Coronary artery (tissue), 2 donors: ENCODE results near the gene ENOX1.

ENCODE experiments used
- DNase-seq: peaks from one replicate; pipeline ENCODE4 v3.0.0-alpha.2; 2017; ENCODE audit warnings: low spot score
- H3K27ac ChIP-seq, 2 donors: fragments of 200-600 bp; sonication (generic); one replicate each; pipeline ENCODE4 v1.5.1; 2016 to 2019
- H3K4me3 ChIP-seq: fragments of 200-600 bp; sonication (generic); 2 replicates; pipeline ENCODE4 v1.5.1; 2016; ENCODE audit warnings: mild to moderate bottlenecking, moderate library complexity
- CTCF ChIP-seq: fragments of 200-600 bp; sonication (generic); IDR thresholded peaks from one replicate; pipeline ENCODE4 v1.5.1; 2019; ENCODE audit warnings: antibody characterized with exemption

ENOX1 gene

DNA sequence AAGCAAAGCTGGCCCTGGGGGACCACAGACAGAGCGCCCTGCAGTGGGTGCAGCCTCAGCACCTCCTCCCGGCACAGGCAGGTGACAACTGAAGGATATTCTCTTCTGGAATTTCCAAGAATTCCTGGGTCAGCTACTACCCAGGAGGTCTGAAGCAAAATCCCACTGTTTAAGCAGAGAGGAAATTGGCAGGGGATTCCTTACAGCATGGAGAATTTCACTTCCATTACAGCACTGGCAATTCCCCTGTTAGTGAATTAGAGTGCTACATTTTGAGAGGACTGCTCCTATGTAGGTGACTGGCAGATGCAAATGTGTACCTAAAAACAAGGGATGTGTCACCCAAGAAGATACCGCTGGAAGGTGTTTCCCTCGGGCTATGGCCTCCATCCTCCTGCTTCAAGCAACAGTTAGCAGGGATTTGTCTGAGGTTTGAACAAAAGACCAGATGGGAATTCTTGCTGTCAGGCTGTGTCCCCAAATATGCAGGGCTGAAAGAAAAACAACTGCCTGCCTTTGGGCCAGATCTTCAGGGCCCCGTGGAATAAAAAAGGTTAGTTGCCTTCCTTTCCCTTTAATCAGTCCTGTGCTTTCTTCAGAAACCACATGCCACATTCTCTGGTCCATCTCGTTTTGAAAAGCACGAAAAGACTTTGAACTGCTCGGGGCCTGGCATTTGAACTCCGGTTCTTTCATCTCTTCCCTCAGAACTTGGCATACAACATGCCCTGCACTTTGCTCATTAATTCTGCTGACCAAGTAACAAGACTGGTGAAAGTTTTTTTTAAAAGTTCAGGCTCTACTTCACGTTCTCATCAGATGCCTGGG lies 466.9 kb downstream of the ENOX1 start:
- Histone ChIP-seq H3K27ac (no peak overlapping the region), H3K4me3 (no peak overlapping the region)
- no peak for DNase-seq
- no peak for TF ChIP-seq CTCF

DNA sequence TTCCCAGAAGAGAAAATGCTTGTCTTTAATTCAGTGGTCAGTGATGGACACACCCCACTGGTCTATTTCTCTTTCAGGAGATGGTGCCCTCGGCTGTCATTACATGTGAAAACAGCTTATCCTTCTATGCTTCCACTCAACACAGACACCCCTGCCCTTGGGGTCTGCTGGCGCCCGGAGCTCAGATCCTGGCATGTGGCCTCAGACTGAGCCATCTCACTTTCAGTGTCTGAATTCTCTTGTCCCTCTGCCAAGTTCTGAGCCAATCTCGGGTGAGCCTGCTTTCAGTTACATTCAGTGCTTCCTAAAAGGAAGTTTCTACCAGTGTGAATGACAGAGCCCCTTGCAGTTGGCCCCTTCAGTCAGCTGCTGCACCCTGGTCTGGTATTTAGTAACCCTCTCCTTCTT lies 469.8 kb downstream of the ENOX1 start:
- Histone ChIP-seq H3K27ac (no peak overlapping the region), H3K4me3 (peak overlapping the region; percentile 51)
- no peak for TF ChIP-seq CTCF
- no peak for DNase-seq

DNA sequence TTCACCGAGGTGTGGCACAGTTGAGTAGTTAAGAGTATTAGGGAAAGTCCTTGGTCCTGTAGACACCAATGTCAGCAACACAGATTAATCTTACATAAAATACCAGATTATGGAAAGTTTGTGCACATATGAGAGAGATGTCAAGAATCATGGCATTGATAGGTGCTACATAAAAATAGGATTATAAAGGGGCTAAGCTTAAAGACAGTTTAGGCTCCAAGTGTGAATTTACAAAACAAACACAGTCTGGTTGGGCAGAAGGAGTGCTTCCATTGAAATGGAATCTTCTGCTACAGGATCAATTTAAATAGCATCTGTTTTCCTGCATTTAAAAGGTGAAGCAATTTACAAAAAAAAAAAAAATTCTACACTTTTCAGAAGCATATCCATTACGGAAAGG lies 470.5 kb downstream of the ENOX1 start:
- DNase-seq = no peak
- Histone ChIP-seq H3K4me3 (no peak overlapping the region), H3K27ac (no peak overlapping the region)
- no peak for TF ChIP-seq CTCF

GRCh38 chr13:43315522-43315921 lies 471.2 kb downstream of the ENOX1 start:
- no peak overlapping the region for H3K4me3 ChIP-seq
- no peak for TF ChIP-seq CTCF
- H3K27ac ChIP-seq = no peak overlapping the region
- DNase-seq = no peak

GRCh38 chr13:43309311-43309710 lies 477.5 kb downstream of the ENOX1 start:
- no peak overlapping the region for H3K27ac ChIP-seq
- no peak for DNase-seq
- no peak overlapping the region for H3K4me3 ChIP-seq
- TF ChIP-seq CTCF = no peak

DNA sequence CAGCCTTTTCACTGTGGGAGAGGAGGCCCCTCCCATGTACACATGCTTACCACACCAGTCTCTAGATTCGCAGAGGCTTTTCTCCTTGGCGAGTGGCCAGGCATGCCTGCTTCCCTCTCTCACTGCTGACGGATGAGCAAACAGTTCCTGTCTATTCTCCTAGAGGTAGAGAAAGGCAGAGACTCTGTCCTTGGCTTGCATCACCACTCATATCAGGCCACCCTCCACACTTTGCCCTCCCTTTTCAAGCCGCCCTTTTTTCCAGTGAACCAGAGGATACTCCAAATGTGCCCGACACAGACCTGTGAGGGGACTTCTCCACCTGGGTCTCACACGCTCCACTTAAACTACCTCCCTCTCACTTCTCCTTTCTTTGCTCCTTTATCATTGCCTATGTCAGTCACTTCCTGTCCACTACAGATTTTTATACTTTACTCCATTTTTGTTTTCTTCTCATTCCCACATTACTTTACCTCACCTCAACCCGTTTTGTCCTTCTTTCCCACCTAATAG lies 478.8 kb downstream of the ENOX1 start:
- no peak for TF ChIP-seq CTCF
- DNase-seq = no peak
- no peak overlapping the region for H3K27ac ChIP-seq
- no peak overlapping the region for H3K4me3 ChIP-seq

DNA sequence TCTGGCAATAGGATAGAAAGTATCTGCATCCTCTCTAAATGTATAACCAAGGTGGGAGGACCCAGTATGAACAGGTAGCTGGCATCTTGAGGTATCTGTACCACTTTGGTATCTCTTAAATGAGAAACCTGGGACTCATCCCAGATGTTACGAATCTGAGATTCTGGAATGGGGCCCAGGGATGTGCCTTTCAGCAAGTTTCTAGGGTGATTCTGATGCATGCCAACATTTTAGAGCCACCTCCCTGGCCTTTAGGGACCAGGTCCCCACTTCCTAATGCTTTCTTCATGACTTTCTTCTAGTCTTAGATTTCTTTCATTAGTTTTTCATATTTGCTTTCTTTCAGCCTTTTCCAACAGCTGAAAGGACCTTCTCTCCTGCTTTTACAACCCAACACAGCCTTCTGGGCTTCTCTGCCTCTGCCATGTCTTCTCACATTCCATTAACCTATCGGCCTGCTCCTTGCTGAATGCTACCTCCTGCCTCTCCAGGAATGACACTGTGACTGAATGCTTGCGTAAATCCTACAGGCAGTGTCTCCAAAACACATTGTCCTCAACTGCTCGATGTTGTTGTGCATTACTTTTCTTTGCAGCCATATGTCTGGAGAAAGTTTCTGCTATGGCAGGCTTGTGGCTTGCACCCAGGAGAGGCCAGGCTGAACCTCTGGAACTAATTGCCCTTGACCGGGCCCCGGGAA lies 479.4 kb downstream of the ENOX1 start:
- no peak for DNase-seq
- Histone ChIP-seq H3K27ac (no peak overlapping the region), H3K4me3 (no peak overlapping the region)
- no peak for TF ChIP-seq CTCF
